GM23338 (cell line): ENCODE measurements around the gene NUDT13.

Experiments
- JUNB ChIP-seq: IDR thresholded peaks from one replicate; pipeline ENCODE4 v1.6.1; 2016; ENCODE audit warnings: antibody characterized with exemption; ENCODE audit not compliant: unreplicated experiment
- POLR2AphosphoS5 ChIP-seq: IDR thresholded peaks from 2 replicates; pipeline ENCODE4 v1.6.1; 2016; ENCODE audit warnings: antibody characterized with exemption, low read depth
- TF ChIP-seq, protein P1 (sequence below), 2 experiments: fragments of 200-600 bp in 1 of 2; sonication (generic) in 1 of 2; conservative IDR thresholded peaks; 2 replicates each; pipeline versions ENCODE4 v1.5.1 to v1.6.1; 2016 to 2017; ENCODE audit warnings: antibody characterized with exemption in 2 of 2, low read depth in 2 of 2, mild to moderate bottlenecking in 2 of 2, moderate library complexity in 1 of 2

DNA sequence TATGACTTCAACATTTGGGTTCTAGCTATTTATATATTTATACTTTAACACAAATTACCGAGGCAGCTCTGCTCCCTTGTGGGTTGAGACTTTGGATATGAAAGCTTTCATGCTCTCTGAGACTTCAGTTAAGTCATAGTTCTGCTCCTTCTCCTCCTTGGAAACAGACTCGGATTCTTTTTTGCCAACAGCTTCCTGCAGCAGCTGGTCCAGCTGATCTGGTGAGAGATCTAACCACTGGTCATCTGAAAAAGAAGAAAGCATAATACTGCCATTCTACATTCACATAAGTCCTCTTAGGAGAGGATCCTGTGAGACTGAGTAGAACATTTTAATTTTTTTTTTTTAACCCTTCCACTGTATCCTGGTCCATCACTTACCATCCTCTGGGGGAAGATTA lies 29.0 kb downstream of the NUDT13 start:
- TF ChIP-seq, protein P1, sequence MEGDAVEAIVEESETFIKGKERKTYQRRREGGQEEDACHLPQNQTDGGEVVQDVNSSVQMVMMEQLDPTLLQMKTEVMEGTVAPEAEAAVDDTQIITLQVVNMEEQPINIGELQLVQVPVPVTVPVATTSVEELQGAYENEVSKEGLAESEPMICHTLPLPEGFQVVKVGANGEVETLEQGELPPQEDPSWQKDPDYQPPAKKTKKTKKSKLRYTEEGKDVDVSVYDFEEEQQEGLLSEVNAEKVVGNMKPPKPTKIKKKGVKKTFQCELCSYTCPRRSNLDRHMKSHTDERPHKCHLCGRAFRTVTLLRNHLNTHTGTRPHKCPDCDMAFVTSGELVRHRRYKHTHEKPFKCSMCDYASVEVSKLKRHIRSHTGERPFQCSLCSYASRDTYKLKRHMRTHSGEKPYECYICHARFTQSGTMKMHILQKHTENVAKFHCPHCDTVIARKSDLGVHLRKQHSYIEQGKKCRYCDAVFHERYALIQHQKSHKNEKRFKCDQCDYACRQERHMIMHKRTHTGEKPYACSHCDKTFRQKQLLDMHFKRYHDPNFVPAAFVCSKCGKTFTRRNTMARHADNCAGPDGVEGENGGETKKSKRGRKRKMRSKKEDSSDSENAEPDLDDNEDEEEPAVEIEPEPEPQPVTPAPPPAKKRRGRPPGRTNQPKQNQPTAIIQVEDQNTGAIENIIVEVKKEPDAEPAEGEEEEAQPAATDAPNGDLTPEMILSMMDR (conservative IDR thresholded peaks at IDR 0.05; ENCODE audit: low read depth in 2 of 2), result no peak
- no peak for TF ChIP-seq POLR2AphosphoS5
- no peak for TF ChIP-seq JUNB
